Activated CD4-positive, alpha-beta T cell treated with anti-CD3 and anti-CD28 coated beads, Interleukin-2, amount 50 U/mL, for 1 hour (primary cell): ENCODE results near the gene C19orf12.

Source experiments
- DNase-seq: peaks from one replicate; pipeline ENCODE4 v3.0.0-alpha.2; 2020

The C19orf12 gene

DNA sequence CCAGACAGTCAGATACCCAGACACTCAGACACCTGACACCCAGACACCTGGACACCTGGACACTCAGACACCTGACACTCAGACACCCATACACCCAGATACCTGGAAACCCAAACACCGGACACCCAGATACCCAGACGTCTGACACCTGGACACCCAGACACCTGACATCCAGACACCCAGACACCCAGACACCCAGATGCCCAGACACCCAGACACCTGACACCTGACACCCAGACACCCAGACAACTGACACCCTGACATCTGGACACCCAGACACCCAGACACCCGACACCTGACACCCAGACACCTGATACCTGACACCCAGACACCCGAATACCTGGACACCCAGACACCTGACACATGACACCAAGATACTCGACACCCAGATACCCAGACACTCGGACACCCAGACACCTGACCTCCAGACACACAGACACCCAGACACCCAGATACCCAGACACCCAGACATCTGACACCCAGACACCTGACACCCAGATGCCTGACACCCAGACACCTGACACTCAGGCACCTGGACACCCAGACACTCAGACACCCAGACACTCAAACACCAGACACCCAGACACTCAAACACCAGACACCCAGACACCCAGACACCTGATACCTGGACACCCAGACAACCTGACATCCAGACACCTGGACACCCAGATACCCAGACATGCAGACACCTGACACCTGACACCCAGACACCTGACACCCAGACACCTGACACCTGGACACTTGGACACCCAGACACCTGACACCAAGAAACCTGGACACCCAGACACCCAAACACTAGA lies 19.1 kb downstream of the C19orf12 start:
- no peak for DNase-seq

DNA sequence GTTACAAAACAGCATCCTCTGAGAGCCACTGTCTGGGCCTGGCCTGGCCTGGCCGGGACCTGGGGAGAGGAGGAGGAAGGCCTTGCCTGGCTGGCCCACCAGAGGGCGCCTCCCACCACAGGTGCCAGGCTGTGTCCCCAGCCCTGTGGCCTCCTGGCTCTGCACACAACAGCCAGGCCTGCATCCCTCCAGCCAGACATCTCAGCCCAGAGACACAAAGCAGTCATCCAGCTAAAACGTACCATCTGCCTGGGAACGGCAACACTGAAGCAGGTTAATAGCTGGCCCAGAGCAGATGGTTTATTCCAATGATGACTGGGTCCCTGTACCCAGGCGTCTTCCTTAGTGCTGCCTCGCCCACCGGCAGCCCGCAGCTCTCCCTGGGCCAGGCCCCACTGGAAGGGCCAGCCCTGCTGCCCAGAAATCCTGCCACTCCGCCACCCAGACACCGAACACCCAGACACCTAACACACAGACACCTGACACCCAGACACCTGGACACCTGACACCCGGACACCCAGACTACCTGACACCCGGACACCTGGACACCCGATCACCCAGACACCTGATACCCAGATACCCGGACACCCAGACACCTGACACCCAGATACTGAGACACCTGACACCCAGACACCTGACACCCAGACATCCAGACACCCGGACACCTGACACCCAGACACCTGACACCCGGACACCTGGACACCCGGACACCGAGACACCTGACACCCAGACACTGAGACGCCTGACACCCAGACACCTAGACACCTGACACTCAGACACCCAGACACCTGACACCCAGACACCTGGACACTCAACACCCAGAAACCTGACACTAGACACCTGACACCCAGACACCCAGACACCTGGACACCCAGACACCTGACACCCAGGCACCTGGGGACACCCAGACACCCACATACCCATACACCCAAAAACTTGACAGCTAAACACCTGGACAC lies 20.1 kb downstream of the C19orf12 start:
- DNase-seq: peak; percentile 82

DNA sequence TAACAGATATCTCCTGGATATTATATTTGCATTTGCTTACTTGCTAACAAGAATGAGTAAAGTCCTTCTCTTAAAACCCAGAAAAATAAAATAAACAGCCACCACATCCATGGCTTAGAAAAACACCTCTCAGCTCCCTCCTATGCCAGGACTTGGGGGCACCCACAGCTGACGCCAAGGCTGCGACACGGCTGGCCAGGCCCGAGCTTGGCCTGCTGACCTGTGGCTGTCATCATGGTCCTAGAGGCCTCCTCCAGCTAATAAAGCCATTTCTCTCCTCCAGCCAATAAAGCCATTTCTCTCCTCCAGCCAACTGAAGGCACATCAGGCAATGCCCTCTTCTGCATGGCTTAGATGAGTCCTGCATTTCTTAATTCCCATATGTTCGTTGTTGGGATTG lies 20.9 kb downstream of the C19orf12 start:
- DNase-seq: no peak

DNA sequence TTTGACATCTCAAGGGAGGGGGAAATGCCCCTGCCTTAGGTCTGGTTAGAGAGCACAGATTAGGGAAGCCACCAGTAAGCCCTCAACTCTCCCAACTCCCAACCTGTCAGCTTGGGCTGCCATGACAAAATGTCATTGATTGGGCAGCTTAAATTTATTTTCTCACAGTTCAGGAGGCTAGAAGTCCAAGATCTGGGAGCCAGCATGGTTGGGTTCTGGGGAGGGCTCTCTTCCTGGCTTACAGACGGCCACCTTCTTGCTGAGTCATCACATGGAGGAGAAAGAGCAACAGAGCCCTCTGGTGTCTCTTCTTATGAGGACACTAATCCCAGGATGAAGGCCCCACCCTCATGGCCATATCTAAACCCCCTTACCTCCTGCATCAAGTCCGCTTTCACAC lies 24.2 kb downstream of the C19orf12 start:
- no peak for DNase-seq

DNA sequence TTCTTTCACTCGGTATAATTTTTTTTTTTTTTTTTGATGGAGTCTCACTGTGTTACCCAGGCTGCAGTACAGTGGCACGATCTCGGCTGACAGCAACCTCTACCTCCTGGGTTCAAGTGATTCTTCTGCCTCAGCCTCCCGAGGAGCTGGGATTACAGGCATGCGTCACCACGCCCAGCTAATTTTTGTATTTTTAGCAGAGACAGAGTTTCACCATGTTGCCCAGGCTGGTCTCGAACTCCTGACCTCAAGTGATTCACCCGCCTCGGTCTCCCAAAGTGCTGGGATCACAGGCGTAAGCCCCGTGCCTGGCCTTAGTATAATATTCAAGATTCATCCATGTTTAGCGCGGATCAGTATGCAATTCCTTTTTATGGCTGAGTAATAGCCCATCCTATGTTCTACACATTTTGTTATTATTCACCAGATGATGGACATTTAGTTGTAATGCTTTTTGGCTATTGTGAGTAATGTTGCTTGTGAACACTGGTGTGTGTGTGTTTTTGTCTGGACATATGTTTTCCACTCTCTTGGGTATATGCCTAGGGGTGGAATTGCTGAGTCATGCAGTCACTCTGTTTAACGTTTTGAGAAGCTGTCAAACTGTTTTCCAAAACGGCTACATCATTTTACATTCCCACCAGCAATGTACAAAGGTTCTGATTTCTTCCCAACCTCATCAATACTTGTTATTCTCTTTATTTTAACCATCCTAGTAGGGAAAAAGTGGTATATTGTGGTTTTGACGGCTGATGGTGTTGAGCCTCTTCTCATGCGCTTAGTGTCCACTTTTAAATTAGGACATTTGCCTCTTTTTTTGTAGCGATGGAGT lies 26.9 kb downstream of the C19orf12 start:
- DNase-seq: no peak

DNA sequence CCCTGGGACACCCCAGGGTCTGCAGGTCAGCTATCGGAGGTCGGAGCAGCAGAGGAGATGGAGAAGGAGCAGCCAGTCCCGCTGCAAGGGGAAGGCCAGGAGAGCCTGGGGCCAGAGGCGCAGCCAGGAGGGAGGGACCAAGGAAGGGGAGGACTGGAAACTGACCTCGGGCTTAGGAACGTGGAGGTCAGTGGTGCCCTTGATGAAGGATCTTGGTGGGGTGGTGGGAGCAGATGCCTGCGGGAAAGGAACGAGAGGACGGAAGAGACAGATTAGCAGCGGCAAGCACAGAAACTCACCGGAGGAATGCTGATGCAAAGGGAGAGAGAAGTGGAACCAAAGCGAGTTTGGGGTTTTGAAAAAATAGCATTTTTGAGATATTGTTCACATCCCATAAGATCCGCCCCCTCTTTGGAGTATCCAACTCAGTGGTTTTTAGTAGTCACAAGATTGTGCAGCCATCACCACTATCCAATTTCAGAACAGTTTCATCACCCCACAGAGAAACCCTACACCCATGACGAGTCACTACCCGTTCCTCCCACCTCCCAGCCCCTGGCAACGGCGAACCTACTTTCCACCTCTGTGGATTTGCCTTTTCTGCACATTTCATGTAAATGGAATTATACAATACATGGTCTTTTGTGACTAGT lies 27.7 kb downstream of the C19orf12 start:
- no peak for DNase-seq

DNA sequence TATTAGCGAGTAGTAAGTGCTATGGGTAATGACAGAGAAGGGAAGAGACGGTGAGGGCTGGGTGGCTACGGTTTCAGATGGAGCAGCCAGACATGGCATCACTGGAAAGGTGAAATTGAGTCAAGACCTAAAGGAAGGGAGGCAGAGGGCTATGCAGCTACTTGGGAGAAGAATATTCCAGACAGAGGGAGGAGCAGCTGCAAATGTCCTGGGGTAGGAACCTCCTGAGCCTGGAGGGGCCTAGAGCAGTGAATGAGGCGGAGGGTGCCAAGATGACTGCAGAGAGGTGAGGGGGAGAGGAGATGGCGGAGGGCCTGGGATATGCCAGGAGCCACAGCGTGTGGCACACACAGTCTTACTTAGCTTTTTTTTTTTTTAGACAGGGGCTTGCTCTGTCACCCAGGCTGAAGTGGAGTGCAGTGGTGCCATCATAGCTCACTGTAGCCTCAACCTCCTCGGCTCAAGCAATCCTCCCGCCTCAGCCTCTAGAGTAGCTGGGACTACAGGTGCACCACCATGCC lies 28.7 kb downstream of the C19orf12 start:
- DNase-seq: no peak

DNA sequence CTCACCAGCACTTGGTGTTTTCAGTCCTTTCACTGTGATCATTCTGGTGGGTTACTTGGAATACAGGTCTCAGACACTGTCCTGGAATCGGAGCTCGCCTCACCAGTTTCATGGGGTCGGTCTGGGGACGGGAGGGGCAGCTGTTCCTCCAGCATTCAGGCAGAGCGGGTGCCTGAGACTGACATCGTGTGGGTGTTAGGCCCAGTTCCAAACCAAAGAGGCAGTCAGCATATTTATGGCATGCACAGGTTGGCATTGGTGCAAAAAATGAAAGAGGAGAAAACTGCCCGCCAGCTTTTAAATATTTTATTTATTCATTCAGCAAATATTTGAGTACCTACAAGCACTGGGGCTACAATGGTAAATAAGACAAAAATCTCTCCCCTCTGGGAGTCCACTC lies 29.7 kb downstream of the C19orf12 start:
- DNase-seq: no peak

DNA sequence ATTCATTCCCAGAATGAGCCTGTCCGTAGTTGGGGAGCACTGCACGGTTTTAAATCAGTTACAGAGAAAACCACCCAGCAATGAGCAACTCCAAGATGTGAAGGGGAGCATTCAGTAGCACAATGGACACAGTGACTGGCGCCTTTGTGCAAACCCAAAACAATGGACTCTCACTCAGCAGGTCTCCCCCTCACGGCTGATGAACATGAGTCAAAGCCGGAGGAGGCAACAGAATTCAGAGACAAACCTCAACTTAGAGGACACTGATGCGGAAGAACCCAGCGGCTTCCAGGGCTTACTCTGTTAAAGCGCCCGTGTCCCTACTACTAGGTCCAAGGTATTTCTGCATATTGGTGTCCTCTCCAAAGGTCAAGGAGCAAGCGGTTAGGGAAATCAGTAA lies 32.1 kb downstream of the C19orf12 start:
- DNase-seq: no peak

DNA sequence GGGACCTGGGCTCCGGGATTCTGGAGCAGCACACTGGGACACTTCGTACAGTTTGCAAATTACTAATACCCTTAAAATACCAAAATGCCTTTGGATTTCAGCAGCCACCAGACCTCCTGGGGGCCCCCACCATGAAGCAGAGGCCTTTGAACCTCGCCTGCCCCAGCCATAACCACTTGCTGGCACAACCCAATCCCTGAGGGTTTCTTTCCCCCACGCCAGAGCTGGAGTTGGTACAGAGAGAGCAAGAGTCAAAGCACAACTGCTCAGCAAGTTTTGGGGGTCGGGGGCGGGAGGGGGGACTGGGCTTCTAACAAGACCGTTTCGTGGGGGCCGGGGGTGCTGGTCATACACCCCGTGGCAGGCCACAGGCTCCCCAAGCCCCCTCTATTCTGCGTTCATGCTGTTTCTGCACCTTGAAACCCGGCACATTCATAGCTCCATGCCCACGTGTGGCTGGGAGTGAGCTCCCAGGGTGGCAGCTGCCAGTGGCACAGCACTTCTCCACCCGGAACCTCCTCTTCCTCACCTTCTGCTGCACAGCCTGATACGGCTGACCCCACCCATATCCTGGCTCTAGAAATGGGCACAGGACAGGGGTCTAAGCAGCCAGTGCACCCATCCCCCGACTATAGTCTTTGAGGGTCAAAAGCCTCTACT lies 32.7 kb downstream of the C19orf12 start:
- DNase-seq: no peak

DNA sequence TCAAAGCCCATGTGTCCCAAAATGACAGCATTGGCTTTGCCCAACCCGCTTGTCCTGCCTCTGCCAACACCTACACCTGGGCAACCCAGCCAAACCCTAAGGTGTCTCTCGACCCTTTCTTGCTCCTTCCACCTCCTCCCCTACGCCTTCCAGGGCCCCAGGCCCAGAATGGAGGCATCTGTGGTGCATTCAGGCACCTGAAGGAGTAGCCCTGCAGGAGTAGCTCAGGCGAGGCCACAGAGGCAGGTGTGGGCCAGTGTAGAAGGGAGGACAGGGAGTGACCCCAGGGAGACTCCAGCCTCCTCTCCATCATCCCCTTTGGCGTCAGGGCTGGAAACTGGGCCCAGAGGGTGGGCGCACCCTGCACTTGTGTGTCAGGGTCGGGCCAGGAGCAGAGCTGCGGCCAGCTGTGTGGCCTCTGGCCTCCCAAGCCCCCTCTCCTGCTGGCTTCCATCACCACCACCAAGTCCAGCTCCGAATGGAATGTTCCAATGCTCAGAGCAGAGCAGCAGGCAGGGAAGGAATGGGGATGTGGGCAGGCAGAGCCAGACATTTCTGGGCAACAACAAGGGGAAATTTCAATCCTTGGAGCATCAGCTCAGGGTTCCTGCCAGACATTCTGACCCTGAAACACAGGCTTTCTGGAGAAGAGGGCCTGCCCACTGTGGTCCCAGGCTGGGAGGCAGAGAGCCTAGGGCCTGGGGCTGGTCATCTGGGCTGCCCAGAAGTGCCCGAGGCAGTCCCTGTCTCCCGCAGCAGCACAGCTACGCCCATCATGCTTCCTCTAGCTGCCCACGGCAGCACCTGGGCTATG lies 33.4 kb downstream of the C19orf12 start:
- DNase-seq: no peak

DNA sequence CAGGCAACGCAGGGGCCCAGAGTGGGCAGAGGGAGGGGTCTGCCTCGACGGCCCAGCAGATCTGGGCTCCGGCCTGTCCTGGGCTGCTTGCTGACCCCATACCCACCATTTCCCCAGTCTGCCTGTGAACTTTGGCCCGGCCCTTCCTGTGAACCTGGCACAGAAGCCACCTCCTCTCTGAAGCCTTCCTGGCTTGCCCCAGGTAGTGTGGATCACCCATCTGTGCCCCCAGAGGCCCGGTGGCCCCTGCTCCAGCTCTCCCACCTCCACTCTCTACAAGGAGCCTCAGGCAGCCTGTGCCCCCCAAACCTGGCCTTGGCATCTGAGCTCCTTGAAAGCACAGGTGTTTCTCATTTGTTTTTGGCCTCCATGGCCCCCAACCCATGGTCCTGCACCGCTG lies 34.1 kb downstream of the C19orf12 start:
- no peak for DNase-seq

DNA sequence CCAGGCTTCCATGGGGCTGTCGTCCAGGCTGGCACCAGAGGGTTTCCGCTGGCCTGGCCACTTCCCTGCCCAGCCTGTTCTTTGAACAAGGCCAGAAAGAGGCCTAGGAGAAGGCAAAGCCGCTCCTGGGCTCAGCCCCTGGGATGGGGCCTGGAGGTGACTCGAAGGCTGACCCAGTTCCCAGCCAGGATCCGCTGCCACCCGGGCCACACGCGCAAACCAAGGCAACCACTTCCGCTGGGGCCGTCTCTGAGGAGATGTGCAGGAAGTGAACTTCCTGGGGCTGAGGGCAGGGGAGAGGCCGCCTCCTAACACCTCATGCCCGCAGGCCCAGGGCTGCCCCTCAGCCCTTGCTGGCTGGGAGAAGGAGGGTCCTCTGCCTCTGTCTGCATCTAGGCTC lies 34.6 kb downstream of the C19orf12 start:
- DNase-seq: peak; percentile 73

DNA sequence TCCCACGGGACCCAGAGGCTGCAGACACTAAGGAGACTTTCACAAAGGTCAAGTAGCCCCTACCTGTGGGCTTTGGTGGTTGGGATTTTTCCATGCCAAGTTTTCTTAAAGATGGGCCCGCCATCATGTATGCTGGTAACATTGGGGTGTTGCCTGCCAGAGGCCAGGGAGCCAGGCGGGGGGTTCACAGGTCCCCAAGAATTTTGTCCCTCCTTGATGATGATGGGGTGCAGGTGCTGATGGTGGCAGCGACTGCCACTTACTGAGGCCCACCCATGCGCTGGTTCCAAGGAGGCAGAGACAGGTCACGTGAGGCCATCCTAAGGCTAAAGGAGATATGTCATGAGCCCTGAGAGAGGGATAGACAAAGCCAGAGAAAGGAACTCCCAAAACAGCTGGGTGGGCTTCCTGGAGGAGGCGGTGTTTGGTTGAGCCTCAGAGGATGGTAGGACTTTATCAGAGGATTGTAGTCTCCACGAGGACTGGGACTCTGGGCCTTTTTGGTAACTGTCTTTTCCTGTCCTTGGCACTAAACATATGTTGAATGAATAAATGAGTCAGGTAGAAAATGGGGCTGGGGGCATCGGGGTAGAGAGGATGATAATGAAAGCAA lies 35.4 kb downstream of the C19orf12 start:
- no peak for DNase-seq

DNA sequence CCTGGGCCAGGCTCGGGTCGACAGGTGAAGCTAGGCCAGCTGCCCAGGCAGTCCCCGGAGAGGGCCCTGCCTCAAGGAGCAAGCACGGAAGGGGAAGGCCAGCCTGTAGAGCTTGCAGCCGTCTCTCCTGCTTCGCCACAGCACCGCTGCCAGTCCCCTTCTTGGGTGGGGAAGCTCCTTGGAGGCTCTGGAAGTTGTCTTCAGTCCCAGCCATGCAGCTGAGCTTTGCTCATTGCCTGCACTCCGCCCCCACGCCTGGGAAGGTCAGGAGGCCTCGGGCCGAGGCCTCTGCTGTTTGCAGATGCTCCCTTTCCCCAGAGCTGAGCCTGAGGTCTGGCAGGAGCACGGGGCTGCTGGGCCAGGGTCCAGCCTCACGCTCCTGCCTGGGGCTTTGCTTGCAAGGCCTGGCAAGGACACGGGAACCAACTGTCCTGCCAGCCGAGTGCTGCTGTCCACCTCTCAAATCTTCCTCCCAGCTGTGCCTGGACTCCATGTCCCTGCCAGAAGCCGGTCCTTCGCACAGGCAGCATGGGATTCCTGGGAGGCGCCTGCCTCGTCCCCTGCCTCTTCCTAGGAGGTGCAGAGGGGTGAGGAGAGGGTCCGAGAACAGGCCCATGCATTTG lies 36.5 kb downstream of the C19orf12 start:
- no peak for DNase-seq

DNA sequence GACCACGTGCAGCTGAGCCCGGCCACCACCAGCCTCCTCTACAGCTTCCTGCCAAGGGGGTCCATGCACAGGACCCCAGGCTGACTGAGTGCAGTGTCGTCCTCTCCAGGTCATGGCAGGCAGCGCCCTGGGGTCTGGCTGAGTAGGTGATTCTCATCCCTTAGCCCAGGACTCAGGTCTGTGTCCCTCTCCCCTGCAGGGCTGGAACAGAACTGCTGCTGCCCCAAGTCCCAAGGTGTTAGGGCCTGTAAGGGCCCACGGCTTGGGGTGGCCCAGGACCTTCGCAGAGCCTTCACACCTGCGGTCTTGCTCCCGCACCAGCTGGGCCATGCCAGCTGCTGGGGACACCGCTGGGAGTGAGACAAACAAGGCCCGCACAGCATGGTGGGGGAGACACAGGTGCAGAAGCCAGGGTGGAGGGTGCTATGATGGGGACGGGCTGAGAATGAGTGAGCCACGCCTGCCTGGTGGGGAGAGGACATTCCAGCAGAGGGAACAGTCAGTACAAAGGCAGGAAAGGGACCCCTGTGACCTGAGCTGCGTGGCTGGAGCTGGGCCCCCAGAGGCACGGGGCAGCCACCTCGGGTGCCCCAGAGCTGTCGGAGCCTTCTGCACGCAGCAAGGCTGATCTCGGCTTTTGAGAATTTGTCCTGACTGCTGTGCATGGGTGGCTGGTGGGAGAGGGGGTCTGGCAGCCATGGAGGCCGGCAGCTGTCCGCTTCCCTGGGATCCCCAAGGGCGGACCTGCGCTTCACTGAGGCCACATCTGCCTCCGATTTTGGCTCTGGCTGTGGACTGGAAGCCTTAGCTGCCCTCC lies 37.9 kb downstream of the C19orf12 start:
- no peak for DNase-seq

DNA sequence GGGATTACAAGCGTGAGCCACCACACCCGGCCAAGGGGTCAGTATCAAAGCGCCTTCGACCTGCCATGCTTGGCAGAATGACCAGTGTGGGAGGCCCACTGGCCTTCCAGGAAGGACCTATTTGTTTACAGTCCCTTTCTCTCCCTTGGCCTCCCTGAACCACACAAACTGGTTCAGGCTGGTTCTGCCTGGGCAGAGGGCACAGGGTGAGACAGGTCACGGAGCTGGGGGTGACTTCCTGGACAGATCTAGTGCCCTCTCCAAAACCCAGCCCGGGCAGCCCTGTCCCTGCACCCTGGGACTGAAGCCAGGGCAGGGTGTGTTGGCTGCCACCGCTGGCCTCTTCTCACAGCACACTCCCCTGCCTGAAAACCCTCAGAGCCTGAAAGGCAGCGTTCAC lies 38.5 kb downstream of the C19orf12 start:
- DNase-seq: no peak

DNA sequence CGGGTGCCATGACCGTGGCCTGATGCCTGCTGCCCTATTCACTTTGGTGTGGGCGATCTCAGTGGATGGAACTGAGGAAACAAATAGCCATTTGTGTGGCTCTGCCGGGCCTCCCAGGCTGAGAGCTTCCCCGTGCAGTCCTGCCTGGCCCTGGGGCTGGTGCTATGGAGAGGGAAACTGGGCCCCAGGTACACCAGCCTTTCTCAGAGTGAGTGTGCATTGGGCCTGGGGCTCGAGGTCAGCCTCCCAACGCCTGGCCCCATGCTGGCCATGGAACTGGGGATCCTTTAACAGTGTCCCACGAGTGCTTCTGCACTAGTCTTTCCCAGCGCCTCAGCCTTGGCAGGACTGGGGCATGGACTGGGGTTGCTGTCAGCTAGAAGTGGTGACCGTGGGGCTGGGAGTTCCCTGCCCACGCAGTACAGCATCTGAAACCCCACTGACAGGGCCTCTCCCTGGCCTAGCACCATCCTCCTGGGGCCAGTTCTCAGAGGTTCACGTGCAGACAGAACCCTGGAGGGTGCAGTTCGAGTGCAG lies 39.3 kb downstream of the C19orf12 start:
- DNase-seq: no peak
